CD4-positive, alpha-beta T cell (primary cell): ENCODE results near the gene IL17REL. TPM values are rescaled to one million over a fixed set of nuclear protein-coding genes. Genes with fewer than 3 reads are reported as not detected.

ENCODE experiments used
- ATAC-seq: fragments of 200-7000 bp; cut with Tn5 transposase; one replicate; pipeline ENCODE4 v1.10.0; 2022; ENCODE audit warnings: mild to moderate bottlenecking; ENCODE audit not compliant: poor library complexity
- CTCF ChIA-PET: fragments of 350-600 bp; sonication (Branson Sonifier 250); formaldehyde crosslinking; loops from one replicate; lab custom pipeline; 2021; ENCODE audit warnings: antibody characterized with exemption, inconsistent platforms; lab: Charles Lee
- POLR2A ChIA-PET: fragments of 350-600 bp; sonication (Branson Sonifier 250); formaldehyde crosslinking; loops from one replicate; lab custom pipeline; 2021; ENCODE audit warnings: antibody characterized with exemption, inconsistent platforms; lab: Charles Lee
- DNase-seq, 14 experiments: peaks; one replicate each; pipeline ENCODE4 v3.0.0-alpha.2; 2013 to 2020; ENCODE audit warnings: mixed read lengths in 2 of 14
- H3K27ac ChIP-seq, 2 donors: one replicate each; pipeline versions ENCODE4 v1.5.1 to v1.7.0; 2013; ENCODE audit warnings: low read length in 2 of 2, low read depth in 1 of 2, mild to moderate bottlenecking in 1 of 2
- H3K27me3 ChIP-seq, 2 experiments: 1 replicate in 1 of 2; 2 replicates in 1 of 2; pipeline versions ENCODE4 v1.6.1 to v1.7.0; 2013; ENCODE audit warnings: low read length in 2 of 2, control low read depth in 1 of 2, mild to moderate bottlenecking in 1 of 2, moderate library complexity in 1 of 2; ENCODE audit not compliant: insufficient read depth in 2 of 2, control insufficient read depth in 1 of 2
- H3K36me3 ChIP-seq: one replicate; pipeline ENCODE4 v1.6.1; 2013; ENCODE audit warnings: low read length, control low read depth; ENCODE audit not compliant: insufficient read depth
- H3K4me1 ChIP-seq: one replicate; pipeline ENCODE4 v1.6.1; 2013; ENCODE audit warnings: low read length, control low read depth; ENCODE audit not compliant: insufficient read depth
- H3K4me3 ChIP-seq: one replicate; pipeline ENCODE4 v1.5.1; 2013; ENCODE audit warnings: mild to moderate bottlenecking, low read length, moderate library complexity
- H3K9me3 ChIP-seq, 2 experiments: 1 replicate in 1 of 2; 2 replicates in 1 of 2; pipeline versions ENCODE4 v1.6.1 to v1.7.0; 2013; ENCODE audit warnings: low read length in 2 of 2, mild to moderate bottlenecking in 2 of 2, control low read depth in 1 of 2, moderate library complexity in 1 of 2; ENCODE audit not compliant: control insufficient read depth in 1 of 2, insufficient read depth in 1 of 2
- H3K27ac Mint-ChIP-seq: one replicate; pipeline ENCODE4 v1.8.0; 2020; ENCODE audit warnings: mixed read lengths
- H3K27me3 Mint-ChIP-seq: one replicate; pipeline ENCODE4 v1.8.0; 2021; ENCODE audit warnings: mixed read lengths
- H3K36me3 Mint-ChIP-seq: one replicate; pipeline ENCODE4 v1.8.0; 2021; ENCODE audit warnings: low read depth, mixed read lengths
- H3K4me1 Mint-ChIP-seq: one replicate; pipeline ENCODE4 v1.8.0; 2021; ENCODE audit warnings: low read depth, mixed read lengths
- H3K4me3 Mint-ChIP-seq: one replicate; pipeline ENCODE4 v1.8.0; 2020; ENCODE audit warnings: mild to moderate bottlenecking, mixed read lengths
- H3K9me3 Mint-ChIP-seq: one replicate; pipeline ENCODE4 v1.8.0; 2020; ENCODE audit warnings: mixed read lengths
- CTCF ChIP-seq: fragments of 200-600 bp; IDR thresholded peaks from one replicate; pipeline ENCODE4 v1.8.0; 2022; ENCODE audit warnings: antibody characterized with exemption, mild to moderate bottlenecking
- intact Hi-C, 2 experiments: fragments of 100-400 bp; cut with DNase I in 1 of 2; cut with micrococcal nuclease in 1 of 2; formaldehyde crosslinking; loops; one replicate each; pipeline versions ENCODE4 v1.15.1 to v1.9.0; 2023 to 2025; cut with DNase I, micrococcal nuclease
- total RNA-seq, 174 experiments: library from RNA in 2 of 174; stranded (reverse) in 2 of 174; gene quantifications; one replicate each; pipeline ENCODE4 v1.2.3 and lab custom pipeline; 2021 to 2026

IL17REL gene
- total RNA-seq, 2 experiments from 2014 or later = not detected

GRCh38 chr22:49962012-49962750 is 50.4 kb downstream of the IL17REL start:
- H3K9me3 ChIP-seq = no peaks in the 10 kb centered on the region
- H3K4me1 ChIP-seq = peaks cover 58% of the 10 kb centered on the region
- TF ChIP-seq CTCF = no peak
- peak; percentile 52 to 96 (median 77) for DNase-seq
- Mint-ChIP-seq H3K27me3 (no peaks in the 10 kb centered on the region), H3K4me1 (peaks cover 20% of the 10 kb centered on the region), H3K4me3 (peak overlapping the region; percentile 96), H3K36me3 (peaks cover 45% of the 10 kb centered on the region), H3K9me3 (no peaks in the 10 kb centered on the region), H3K27ac (peak overlapping the region; percentile 97)
- H3K36me3 ChIP-seq = peaks cover 32% of the 10 kb centered on the region
- no peaks in the 10 kb centered on the region for H3K27me3 ChIP-seq
- intact Hi-C loops = loop anchor here (1.0 to 5.0 kb wide), 3 partner anchors 26 to 68 kb away; no protein-coding TSS in a partner anchor
- ChIA-PET POLR2A (interaction anchor here (1.2 to 5.9 kb wide), 10 partner anchors 9 to 124 kb away, joined by 4 to 92 read pairs (median 12); no protein-coding TSS in a partner anchor), CTCF (interaction anchor here (1.0 to 1.2 kb wide), 2 partner anchors 31 kb away, joined by 3 to 11 read pairs; no protein-coding TSS in a partner anchor)
- peak; percentile 46 for ATAC-seq
- peak overlapping the region; percentile 91 to 94 for H3K27ac ChIP-seq
- peak overlapping the region; percentile 82 for H3K4me3 ChIP-seq

- Histone ChIP-seq H3K4me1 (peaks cover 53% of the 10 kb centered on the region), H3K27ac (peak overlapping the region; percentile 82 to 91), H3K4me3 (peak overlapping the region; percentile 82), H3K27me3 (no peaks in the 10 kb centered on the region), H3K36me3 (peaks cover 32% of the 10 kb centered on the region), H3K9me3 (no peaks in the 10 kb centered on the region)
- H3K27ac Mint-ChIP-seq = peak overlapping the region; percentile 97
- DNase-seq (peak in 2 of 14 experiments; percentile 21 to 45), ATAC-seq (no peak)
- H3K36me3 Mint-ChIP-seq = peaks cover 44% of the 10 kb centered on the region
- peaks cover 19% of the 10 kb centered on the region for H3K4me1 Mint-ChIP-seq
- CTCF ChIA-PET = interaction anchor here (1.2 kb wide), 1 partner anchor 31 kb away, joined by 11 read pairs; no protein-coding TSS in a partner anchor
- H3K4me3 Mint-ChIP-seq = peak overlapping the region; percentile 96
- no peaks in the 10 kb centered on the region for H3K27me3 Mint-ChIP-seq
- intact Hi-C loops = loop anchor here (1.0 to 5.0 kb wide), 3 partner anchors 25 to 69 kb away; no protein-coding TSS in a partner anchor
- no peak for TF ChIP-seq CTCF
- H3K9me3 Mint-ChIP-seq = no peaks in the 10 kb centered on the region
- POLR2A ChIA-PET = interaction anchor here (0.7 to 5.9 kb wide), 12 partner anchors 9 to 123 kb away, joined by 3 to 92 read pairs (median 8); no protein-coding TSS in a partner anchor
Measured at GRCh38 chr22:49961601-49962011, 51.0 kb downstream of the IL17REL start.

GRCh38 chr22:49961005-49961600 is 51.5 kb downstream of the IL17REL start:
- Mint-ChIP-seq H3K9me3 (no peaks in the 10 kb centered on the region), H3K4me3 (peak overlapping the region; percentile 96), H3K27ac (peak overlapping the region; percentile 97), H3K27me3 (no peaks in the 10 kb centered on the region), H3K36me3 (peaks cover 41% of the 10 kb centered on the region), H3K4me1 (peaks cover 19% of the 10 kb centered on the region)
- intact Hi-C loops = loop anchor here in 1 of 2 experiments (5.0 kb wide), 1 partner anchor 34 kb away; no protein-coding TSS in a partner anchor
- Histone ChIP-seq H3K36me3 (peaks cover 32% of the 10 kb centered on the region), H3K27ac (peak overlapping the region in 1 of 2 donors; percentile 91), H3K9me3 (no peaks in the 10 kb centered on the region), H3K4me3 (peak overlapping the region; percentile 82), H3K27me3 (no peaks in the 10 kb centered on the region), H3K4me1 (peaks cover 47% of the 10 kb centered on the region)
- CTCF ChIA-PET = interaction anchor here (1.3 kb wide), 1 partner anchor 69 kb away, joined by 4 read pairs; no protein-coding TSS in a partner anchor
- POLR2A ChIA-PET = interaction anchor here (0.7 to 5.9 kb wide), 16 partner anchors 10 to 132 kb away, joined by 3 to 92 read pairs (median 8); partner anchors contain the start of genes ALG12 and CRELD2
- TF ChIP-seq CTCF = no peak
- DNase-seq (peak in 10 of 14 experiments; percentile 11 to 67 (median 50)), ATAC-seq (no peak)
